ENCODE data around the gene AGXT.

AGXT gene

DNA sequence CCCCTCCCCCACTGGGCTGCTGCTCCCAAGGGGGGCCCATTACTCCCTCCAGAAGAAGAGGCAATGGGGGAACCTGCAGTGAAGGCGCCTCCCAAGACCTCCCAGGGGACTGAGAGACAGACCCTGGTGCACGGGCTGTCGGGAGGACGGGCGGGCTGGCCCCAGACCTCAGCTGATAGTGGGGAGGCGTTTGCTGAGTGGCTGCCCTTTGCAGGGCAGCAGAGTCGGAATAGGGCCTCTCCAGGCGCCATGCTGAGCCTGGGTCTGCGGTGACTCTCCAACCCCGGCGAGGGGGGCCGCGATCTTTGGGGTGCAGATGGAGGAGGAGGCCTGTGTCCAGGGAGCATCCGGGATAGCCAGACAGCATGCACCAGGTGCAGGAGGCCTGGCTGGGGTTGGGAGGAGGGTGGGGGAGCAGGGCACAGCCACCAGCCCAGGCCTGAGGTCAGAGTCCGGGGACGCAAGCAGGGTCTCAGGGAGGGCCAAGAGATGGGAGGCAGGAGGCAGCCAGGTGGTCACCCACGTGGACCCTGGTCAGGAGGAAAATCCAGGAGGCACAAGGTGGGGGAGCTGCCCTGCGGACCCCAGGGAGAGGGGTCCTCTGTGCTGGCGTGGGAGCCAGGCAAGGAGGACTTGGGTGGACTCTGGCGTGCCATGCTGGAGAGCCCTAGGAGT lies 48.5 kb downstream of the AGXT start:
- DNase-seq = no peak

DNA sequence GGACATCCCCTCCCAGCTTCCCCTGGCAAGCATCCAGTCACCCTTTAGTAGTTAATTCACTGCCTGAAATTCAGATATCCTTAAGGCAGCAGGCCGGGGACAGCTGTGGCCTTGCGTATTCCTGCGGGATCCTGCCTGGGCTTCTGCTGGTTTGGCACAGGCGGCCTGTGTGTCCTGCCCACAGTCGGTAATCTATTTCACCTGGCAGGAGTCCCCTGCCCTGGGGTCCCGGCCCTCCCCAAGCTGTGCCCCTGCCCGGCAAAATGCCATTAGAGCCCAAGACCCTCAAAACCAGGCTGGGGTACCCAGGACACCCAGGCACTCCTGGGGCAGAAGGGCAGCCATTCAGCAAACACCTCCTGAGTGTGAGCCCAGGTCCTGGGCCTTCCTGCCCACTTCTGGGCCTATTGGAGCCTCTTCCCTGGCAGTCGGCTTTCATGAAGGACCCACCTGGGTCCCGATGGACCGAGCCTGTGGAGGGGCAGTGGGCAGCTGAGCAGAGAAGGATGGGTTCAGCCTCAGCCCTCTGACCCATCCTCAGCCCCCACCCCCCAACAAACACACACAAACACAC lies 49.1 kb downstream of the AGXT start:
- DNase-seq = no peak

GRCh38 chr2:240918258-240919091 lies 49.9 kb downstream of the AGXT start:
- no peak for DNase-seq

- no peak for DNase-seq
Observed at GRCh38 chr2:240919161-240919781, 50.6 kb downstream of the AGXT start.

GRCh38 chr2:240919786-240920782 lies 51.5 kb downstream of the AGXT start:
- DNase-seq = no peak

DNA sequence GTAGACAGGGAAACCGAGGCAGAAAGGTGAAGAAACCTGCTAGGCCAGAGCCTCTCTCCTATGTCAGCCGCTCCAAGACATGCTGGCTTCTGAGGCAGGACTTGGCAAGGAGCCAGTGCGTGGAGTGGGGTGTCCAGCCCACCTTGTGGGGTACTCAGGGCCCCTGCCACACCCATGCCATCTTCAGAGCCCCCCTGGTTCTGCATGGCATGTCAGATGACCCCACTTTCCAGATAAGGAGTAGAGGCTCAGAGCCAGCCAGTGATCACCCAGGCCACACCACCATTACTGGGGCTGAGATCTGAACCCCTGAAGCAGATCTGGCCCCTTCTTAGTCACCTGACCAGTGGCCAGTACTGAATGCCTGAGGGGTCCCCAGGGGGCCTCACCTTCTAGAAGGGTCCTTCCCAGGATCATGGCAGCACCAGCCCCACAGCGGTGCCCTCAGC lies 52.2 kb downstream of the AGXT start:
- no peak for DNase-seq

- no peak for DNase-seq
Observed at GRCh38 chr2:240921311-240921994, 52.8 kb downstream of the AGXT start.

- DNase-seq = no peak
Observed at GRCh38 chr2:240921995-240922244, 53.3 kb downstream of the AGXT start.

DNA sequence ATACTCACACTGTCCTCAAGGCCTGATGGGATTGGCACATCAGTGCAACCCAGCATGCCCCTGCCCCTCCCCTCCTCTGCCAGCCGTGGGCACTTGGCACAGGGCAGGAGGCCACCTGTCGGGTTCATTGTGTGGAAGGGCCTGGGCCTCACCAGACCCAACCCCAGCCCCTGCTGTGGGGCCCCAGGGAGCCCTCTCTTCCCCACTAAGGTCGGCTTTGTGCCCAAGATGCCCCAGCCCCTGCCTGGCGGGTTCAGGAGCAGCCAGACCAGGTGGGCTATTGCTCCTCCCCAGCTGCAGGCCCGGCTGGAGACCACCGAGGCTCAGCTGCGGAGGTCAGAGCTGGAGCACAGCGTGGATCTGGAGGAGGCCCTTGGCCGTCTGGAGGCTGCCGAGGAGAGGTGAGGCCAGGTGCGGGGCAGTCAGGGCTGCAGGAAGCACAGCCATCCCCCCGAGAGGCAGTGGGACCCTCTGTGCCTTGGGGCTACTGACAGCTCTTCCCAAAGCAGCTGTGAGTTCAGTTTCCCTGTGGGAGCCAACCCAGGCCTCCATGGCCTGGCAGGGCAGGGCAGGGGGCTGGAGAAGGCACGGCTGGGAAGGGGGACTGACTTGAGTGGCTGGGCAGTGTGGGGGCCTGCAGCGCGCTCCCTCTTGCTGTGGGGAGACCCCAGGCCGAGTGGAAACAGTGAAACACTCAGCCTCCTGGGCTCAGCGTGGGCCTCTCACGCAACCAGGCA lies 53.8 kb downstream of the AGXT start:
- no peak for DNase-seq

GRCh38 chr2:240922982-240923537 lies 54.4 kb downstream of the AGXT start:
- DNase-seq = no peak

DNA sequence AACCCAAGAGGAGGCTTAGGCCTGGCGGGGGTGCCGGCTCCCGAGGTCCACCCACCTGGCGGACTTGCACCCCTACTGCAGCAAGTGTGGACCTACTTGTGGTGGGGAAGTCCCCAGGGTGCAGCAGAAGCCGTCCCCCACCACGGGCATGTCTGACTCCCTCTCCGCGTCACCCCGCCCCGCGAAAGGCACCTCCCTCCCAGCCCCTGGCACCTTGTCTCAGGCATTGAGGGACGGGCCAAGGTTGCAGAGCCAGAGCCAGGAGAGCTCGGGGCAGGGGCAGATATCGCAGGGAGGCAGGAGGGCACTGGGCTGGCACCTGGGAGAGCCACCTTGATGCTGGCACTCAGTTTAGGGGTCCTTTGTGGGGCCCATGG lies 56.6 kb downstream of the AGXT start:
- no peak for DNase-seq

DNA sequence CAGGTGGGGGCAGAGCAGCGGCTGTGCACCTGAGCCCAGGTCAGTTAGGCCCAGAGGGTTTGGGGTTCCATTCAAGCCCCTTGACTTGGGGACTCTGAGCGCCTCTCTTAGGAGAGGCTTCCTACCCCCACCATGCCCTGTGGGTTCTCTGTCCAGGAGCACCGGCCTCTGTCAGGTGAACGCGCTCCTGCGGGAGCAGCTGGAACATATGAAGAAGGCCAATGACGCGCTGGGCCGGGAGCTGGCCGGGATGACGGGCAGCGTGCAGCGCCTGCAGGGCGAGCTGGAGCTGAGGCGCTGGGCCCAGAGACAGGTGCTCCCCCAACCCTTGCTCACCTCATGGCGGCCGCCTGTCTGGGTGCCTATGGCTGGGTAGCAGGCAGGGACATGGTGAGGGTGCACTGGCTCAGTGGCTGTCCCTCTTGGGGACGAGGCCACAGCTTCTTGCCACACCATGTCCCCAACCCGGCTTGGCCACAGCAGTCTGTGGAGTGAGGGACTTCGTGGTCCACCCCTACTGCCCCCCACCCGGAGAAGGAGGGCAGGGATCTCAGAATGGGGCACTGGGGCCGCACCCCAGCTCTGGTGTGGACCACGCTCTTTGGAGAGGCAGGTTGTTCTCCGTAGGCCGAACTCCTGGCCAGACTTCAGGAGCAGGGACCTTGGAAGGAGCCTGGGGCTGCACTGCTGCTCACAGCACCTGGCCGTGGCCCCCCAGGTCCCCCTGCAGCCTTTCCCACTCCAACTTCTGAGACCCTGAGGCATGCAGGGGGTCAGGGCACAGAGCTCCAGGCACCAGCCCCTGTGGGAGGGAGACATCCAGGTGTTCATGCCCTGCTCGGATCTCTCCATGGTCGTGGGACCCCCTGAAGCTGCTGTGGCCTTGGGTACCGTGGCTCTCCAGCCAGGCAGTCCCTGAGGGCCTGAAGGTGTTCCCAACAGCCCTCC lies 57.2 kb downstream of the AGXT start:
- no peak for DNase-seq

DNA sequence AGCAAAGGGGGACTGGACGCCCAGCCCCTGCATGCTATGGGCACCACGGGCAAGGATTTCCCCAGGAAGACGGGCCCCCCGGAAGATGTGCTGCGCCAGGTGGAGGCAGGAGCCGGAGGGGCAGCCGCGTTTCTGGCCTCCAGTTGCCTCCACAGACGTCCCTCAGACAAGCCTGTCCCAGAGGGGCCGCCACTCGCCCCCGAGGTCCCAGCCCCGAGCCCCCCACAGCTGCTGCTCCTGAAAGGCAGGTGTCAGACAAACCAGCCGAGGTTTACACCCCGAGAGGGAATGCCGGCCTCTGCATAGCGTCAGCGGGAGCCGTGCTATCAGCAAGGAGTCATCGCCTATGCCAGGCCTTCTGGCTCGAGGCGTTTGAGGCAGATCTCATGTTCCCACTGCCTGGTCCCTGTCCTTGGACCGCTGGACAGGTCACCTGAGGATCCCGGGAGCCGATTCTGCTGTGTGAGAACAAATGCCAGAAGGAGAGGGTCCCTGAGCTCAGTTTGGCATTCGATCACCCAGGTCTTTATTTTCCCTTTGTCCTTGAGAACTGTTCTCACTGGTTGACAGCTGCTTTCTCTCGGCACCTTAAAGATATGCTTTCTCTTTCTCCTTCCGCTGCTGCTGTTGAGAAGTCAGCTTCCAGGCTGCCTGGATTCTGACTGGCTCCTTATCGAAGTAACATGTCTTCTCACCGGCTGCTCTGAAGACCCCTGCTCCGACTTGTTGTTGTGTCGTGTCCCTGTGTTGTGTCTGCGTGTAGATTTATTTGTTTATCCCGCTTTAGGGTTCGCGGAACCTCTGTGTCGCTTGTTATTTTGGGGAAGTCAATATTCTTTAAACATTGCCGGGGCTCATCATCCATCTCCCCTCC lies 58.1 kb downstream of the AGXT start:
- DNase-seq = no peak

GRCh38 chr2:240927390-240927781 lies 58.8 kb downstream of the AGXT start:
- DNase-seq = no peak

DNA sequence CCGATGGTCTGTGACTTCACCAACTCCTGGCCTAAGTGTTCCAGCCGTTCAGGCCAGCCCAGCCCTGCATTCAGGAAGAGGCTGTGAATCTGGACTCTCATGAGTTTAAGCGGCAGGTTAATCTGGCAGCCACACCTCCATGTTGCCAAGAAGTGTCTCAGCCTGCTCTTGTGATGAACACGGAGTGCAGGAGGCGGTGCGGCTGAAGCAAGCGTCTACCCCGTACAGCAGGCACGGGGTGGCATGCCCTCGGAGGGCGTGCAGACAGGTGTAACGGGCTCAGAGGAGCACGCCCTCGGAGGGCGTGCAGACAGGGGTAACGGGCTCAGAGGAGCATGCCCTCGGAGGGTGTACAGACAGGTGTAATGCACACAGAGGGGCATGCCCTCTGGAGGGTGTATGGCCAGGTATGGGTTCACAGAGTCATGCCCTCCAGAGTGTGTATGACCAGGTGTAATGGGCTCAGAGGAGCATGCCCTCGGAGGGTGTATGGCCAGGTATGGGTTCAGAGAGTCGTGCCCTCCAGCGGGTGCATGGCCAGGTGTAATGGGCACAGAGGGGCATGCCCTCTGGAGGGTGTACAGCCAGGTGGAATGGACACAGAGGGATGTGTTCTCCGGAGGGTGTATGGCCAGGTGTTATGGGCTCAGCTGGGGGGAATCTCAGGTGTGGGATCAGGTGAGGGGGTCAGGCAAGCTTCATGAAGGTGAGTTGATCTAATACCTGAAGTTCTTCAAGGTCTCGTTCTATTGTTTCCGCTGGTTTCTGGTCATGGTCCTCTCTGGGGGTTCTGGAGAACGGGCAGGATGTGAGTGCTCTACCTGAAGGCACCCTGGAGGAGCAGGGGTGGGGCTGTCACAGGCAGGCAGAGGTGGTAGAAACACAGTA lies 60.1 kb downstream of the AGXT start:
- DNase-seq = no peak

GRCh38 chr2:240929364-240930095 lies 60.9 kb downstream of the AGXT start:
- no peak for DNase-seq

Data from hematopoietic multipotent progenitor cell treated with erythropoietin and hydrocortisone succinate and interleukin-3 and kit ligand, for 6 days (in vitro differentiated cells).